HG02943 (cell line): ENCODE measurements around the gene TBXA2R.
"Not testable (repeated sequence)": the region's sequence is repeated elsewhere in the genome, so short reads cannot be mapped to it uniquely, and the experiment has no call there.

Experiments
- ATAC-seq: cut with Tn5 transposase; IDR thresholded peaks from one replicate; pipeline ENCODE4 v1.9.1; 2021; ENCODE audit warnings: mild to moderate bottlenecking, low read depth, moderate library complexity; ENCODE audit not compliant: unreplicated experiment

Gene TBXA2R

DNA sequence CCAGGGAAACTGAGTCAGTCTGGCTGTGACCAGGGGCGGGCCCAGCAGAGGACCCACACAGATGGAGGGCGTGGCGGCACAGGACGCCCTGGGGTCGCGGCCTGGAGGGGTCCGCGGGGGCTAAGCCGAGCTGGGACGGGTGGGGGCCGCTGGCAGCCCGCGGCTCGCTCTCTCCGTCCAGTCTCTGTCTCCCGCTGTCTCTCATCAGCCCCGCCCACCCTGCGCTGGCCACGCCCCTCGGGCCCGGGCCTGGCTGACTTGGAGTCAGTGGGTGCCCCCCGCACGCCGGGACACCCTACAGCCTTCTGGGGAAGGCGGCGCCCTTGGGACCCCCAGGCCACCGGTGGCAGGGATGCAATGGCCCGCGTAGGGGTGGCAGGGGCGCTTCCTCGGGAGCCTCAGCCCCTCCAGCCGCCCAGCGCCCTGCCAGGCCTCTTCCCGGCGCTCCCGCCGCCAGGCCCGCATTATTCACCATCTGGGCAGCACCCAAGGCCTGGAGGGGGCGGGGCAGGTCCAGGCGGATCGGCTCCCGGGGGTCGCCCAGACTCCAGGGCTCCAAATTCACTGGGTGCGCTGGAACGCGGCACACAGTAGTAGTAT is at the start of gene TBXA2R:
TSS of gene TBXA2R (minus strand) at position 186 of the 600 bp plus-strand sequence. CDS start 6,241 bp downstream, outside the sequence.
- ATAC-seq = no peak

DNA sequence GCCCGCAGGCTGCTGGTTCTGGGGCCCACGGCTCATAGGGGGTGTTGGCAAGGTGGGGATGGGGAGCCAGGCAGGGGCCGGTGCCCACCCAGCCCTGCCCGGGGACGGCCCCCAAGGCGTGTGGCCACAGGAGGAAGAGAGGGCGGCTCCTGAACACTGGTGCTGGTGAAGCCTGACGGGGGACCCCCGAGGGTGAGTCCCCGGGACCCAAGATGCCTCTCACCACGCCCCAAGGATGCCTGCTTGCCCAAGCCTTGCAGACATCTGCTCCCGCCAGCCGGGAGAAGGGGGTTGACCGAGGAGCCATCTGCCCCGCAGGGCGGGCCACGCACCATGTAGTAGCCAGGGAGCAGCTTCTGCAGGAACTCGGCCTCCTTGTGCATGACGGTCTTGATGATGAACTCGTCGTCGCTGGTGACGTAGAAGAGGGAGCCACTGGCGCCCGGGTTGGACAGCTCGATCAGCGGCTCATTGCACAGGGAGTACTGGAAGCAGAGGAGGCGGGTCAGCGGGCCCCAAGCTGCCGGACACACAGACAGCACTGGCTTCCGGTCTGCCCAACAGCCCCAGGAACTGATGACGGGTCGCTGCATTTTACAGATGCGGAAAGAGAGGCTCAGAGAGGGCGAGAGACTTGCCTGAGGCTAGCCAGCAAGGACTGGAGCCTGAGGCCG is 49.5 kb upstream of the TBXA2R start:
- ATAC-seq = no peak

DNA sequence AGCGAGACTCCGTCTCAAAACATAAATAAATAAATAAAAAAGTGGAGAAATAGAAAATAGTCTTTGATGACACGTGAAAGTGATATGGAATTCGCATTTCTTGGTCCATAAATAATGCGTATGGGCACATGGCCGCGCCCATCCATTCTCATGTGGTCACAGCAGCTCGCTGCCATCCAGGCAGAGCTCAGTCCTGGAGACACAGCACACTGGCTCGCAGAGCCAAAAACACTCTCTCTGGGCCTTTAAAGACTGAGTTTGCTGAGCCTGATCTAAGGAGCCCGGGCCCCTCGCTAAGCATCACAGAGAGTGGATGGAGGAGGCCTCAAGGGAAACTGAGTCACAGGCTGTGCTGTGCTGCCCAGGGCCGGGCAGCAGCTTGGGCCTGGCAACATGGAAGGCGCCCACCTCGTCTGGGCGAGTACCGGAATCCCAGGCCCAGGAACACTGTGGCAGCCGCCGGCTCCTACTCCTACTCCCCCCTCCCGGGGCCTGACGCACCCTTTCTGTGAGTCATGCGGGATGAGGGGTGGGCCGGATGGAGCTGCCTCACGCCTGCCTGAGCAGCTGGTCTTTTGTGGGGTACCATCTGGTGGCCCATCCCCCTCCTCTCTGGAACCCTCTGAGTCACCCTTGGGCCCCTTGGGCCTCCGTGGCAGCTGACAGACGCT is 48.9 kb upstream of the TBXA2R start:
- ATAC-seq = no peak

GRCh38 chr19:3653865-3654513 is 47.3 kb upstream of the TBXA2R start:
- ATAC-seq = no peak

DNA sequence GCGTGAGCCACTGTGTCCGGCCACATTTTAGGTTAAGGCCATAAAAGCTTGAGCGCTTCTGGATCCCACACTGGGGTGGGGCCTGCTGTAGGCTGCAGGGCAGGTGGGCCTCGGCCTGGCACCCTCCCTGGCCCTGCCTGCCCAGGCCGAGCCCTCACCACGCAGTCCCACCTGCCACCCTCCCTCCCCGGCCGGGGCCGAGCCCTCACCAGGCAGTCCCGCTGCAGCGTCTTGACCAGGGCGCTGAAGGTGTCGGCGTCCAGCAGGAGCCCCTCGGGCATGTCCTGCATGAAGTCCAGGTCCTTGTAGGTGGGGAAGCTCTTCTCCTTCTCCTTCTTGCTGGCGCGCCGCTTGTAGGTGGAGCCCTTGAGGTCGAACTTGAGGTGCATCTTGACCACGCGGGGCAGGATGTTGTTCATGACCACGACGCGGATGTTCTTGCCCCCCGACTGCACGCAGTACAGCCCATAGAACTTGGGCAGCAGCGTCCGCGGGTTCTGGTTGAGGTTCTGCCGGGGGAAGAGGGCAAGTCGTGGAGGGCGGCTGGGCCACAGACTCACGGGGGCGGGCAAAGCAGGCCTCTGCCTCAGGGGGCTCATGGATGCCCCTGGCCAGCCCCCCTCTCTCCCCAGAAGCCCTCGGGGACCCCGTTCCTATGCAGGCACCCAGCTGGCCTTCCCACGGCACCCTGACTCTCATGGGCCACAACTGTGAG is 46.6 kb upstream of the TBXA2R start:
- no peak for ATAC-seq

DNA sequence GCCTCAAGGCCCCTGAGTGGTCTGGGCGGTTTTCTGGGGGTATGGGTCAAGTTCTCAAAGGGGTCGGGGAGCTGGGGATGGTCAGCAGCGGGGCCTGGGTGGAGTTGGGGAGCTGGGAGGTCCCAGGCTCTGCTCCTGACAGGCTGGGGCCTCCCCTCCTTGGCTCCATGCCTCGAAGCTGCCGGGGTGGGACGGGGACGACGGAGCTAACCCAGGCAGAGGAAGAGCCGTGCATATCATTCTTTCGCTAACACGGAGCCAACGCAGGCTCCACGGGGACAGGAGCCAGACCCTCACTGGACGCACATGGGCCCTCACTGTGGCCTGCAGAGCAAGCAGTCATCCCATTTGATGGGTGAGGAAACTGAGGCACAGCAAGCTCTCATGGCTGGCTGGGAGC is 45.7 kb upstream of the TBXA2R start:
- no peak for ATAC-seq

DNA sequence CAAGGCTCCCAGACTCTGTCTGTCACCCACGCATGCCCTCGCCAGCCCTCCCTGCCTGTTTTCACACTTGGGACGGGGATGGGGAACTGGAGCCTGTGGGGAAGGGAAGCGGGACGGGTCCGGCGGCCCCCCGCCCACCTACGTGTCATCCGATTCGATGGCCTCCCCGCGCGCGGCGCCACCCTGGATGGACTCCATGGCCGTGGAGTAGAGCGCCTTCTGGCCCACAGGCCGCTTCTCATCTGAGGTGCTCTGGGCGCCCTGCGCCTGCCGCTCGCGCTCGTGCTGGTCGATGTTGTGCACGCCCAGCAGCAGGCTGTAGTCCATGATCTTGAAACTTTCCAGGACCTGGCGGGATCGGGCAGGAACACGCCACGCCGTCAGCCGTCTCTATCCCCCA is 45.0 kb upstream of the TBXA2R start:
- no peak for ATAC-seq

DNA sequence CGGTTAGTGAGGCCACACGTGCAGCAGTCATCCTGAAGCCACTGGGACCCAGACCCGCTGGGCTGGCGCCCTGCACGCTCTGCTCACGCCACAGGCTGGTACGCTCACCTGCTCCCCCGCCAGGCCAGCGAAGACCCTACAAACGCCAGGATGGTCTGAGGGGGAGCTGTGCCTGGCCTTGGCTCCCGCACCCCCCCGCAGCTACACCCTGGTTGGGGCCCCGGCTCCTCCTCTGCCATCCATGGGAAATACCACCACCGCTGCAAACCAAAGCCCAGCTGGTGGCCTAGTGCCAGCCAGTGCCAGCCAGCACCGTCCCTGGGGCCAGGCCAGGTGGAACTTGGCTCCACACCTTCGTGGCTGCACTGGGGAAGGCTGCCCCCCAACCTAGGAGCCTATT is 43.2 kb upstream of the TBXA2R start:
- no peak for ATAC-seq

DNA sequence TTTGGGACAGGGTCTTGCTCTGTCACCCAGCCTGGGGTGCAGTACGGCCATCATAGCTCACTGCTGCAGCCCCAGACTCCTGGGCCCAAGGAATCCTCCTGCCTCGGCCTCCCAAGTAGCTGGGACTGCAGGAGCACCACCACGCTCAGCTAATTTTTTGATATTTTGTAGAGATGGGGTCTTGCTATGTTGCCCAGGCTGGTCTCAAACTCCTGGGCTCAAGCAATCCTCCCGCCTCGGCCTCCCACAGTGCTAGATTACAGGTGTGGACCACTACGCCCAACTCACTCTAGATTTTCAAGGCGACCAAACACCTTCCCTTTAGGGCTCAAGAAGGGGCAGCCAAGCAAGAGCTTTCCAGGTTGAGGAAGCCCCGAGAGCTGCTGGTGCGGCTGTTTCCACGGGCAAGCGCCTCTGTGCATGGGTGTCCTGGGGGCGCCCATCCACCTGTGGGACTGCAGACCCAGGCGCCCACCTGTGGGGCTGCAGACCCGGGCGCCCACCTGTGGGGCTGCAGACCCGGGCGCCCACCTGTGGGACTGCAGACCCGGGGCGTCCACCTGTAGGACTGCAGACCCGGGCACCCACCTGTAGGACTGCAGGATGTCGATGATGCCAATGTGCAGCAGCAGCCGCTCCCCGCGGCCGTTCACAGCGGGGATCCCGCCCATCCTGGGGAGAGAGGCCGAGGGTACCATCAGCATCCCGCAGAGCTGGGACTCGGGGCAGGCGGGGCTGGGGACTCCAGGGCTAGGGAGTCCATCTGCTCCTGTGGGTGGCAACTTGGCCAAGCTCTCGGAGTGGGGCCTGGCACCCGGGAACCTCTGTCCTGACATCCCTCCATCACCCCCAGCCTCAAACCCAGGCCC is 41.6 kb upstream of the TBXA2R start:
- ATAC-seq = no peak

GRCh38 chr19:3647102-3647501 is 40.4 kb upstream of the TBXA2R start:
- ATAC-seq = not testable (repeated sequence)

- ATAC-seq = no peak
Measured at GRCh38 chr19:3646336-3647092, 39.8 kb upstream of the TBXA2R start.

DNA sequence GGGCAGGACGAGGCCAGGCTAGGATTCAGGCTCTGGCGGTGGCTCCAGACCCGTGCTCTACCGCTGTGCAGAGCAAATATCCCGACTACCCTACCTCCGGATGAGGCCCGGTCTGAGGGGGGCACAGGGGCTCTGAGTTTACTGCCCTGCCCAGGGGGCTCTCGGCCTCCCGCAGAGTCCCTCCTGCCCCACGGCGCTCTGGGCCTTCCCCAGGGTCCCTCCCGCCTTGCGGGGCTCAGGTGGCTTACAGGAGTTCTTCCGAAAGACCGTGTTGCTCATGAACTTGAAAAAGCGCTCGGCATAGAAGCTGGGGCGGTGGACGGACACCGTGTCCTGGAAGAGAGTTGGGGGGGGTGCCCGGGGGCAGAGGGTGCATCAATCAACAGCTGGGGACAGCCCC is 39.1 kb upstream of the TBXA2R start:
- ATAC-seq = no peak

DNA sequence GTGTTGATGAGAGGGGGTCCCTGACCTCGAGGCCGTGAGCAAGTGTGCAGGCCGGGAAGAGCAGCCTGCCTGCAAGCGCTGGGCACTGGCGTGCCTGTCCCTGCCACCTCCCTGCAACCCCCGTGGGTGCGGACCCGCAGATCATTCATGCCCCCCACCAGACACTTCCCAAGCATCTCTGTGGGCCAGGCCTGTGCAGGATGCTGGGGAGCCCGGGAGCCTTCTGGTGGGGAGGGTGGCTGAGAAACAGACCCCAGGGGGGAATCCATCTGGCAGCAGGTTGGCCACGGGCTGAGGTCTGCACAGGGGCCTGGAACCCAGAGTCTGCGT is 38.4 kb upstream of the TBXA2R start:
- ATAC-seq = no peak

DNA sequence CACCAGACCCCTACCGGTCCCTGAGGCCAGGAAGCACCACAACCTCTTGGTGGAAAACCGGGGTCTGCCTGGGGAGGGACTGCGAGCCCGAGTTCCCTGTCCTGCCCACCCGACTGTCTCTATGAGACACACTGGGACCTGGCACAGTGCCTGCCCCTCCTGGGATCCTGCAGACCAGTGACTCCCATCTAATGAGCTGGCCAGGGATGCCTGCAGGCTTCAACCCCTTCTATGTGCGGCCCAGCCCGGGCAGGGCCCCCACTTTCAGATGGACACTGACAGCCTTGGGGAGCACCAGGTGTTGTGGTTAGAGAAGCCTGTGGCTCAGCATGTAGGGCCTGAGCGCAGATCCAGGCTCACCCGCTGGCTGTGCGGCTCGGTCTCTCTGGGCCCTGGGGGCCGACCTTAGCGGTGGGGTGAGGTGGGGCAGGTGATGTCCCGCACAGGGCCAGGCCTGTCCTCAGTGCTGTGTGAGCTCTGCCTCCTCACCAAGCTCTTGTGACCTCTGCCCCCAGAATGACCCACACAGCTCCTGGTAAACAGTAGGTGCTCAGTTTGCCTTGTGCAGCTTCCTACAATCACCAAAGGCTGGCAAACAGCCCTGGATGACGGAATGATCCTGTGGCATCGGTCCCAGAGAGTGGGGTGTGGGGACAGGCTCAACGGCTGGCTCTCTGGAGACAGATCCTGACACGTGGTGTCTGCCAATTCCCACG is 37.8 kb upstream of the TBXA2R start:
- ATAC-seq = no peak

DNA sequence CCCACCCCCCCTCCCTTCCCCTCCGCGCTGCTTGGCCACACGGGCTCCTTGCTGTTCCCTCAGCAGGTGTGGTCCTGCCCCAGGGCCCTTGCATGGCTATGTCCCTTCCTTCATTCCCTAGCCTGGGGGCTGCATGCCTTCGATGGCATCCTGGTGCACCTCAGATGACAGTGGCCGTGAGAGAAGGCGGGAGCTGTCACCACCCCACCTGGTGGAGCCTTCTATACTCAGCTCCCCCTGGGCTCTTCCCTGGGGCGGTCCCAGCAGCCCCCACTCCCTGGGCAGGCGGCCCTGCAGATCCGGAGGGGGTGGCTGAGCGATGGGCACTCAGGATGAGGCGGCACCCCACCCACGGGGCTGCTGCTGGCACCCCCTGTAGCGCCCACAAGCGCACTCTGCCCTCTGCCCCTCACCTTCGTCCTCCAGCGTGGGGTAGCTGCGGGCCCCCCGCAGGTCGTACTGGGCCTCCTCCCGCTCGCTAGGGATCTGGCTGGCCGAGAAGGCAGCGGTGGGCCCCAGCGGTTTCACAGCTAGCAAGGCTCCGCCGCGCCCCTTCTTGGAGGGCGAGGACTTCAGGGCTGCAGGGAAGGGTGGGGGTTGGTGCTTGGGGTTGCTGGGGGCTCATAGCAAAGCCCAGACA is 37.1 kb upstream of the TBXA2R start:
- ATAC-seq = no peak

DNA sequence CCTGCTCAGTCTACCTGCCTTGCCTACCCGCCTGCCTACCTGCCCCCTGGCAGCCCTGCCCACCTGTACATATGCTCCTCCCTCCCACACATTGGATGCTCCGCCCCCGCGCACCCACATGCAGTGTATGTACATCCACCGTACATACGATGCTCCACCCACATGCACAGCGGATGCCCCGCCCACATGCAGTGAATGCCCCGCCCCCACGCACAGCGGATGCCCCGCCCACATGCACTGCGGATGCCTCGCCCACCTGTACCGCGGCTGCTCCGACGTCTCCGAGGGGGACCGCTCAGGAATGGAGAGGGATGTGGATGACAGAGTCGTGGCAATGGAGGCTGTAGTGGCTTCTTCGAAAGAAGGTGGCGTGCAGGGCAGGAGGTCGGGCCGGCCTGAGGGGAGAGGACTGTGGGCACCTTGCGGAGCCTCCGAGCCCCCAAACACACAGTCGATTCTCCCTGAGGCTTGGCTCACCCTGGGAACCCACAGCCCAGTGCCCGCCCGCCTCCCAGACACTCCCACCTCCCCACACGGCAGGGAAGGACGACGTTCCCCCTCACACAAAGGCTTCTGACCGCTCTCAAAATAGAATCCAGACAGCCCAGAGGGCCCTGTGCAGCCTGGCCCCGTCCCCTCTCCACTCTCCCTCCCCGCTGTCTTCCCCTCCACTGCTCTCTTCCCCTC is 36.5 kb upstream of the TBXA2R start:
- ATAC-seq = no peak

DNA sequence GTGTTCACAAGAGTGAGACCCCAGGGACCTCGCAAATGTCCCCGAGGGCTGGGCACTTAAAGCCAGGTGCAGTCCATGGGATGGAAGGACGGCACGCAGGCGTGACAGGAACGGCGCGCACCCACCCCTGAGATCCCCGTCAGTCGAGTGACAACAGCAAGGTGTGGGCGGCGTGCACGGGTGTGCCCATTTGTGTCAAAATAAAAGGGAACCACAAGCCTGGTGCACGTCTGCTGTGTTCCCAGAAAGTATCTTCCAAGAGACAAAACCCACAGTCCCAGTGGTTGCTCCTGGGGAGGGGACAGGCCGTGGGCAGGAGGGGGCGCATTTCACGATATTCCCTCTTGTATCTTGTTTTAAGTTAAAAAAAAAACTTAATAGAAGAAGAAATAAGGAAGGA is 35.6 kb upstream of the TBXA2R start:
- no peak for ATAC-seq
